ENCODE data around the gene JMJD1C.

GRCh38 chr10:63128443-63128842 is 337.3 kb downstream of the JMJD1C start:
- no peak for TF ChIP-seq CTCF (IDR thresholded peaks at IDR 0.05)
- no peak for TF ChIP-seq POLR2A (IDR thresholded peaks at IDR 0.05)
